K562 (cell line): Measurements from ENCODE around the gene MYCN. TPM values are rescaled to one million over a fixed set of nuclear protein-coding genes. Genes with fewer than 3 reads are reported as not detected.

Source experiments
- ATAC-seq: fragments of 200-7000 bp; cut with Tn5 transposase; 3 replicates; pipeline ENCODE4 v1.9.1; 2020; ENCODE audit warnings: moderate library complexity
- BruUV-seq: library from RNA; stranded (reverse); fragments of 400-500 nt; replicated peaks from 2 replicates; lab custom pipeline; 2021; lab: Mats Ljungman, UMichigan
- CTCF ChIA-PET: fragments of 300-600 bp; formaldehyde crosslinking; extraction: SDS; loops from one replicate; lab custom pipeline; 2021; ENCODE audit warnings: low intra/inter-chr PET ratio; lab: Yijun Ruan, JAX
- POLR2A ChIA-PET: fragments of 300-600, 350-650 bp; sonication (Branson Sonifier 250); formaldehyde crosslinking; extraction: SDS; loops from one replicate; lab custom pipeline; 2021; ENCODE audit warnings: antibody characterized with exemption, inconsistent platforms; lab: Yijun Ruan, JAX
- DNase-seq, 4 experiments: peaks; one replicate each; pipeline versions ENCODE4 v3.0.0 to v3.0.0-alpha.2; 2011 to 2018; ENCODE audit warnings: low spot score in 3 of 4, mixed read lengths in 3 of 4; ENCODE audit errors: extremely low read depth in 1 of 4
- FAIRE-seq: peaks from 2 replicates; lab custom pipeline; 2011; peaks lifted over from hg19 to GRCh38; lab: Jason Lieb, UNC
- H2AFZ ChIP-seq: 2 replicates; pipeline ENCODE4 v1.6.0; 2011; ENCODE audit warnings: low read depth, low read length, control low read depth, inconsistent platforms
- H3K27ac ChIP-seq: fragments of 200-600 bp; 3 replicates; pipeline ENCODE4 v1.8.0; 2011; ENCODE audit warnings: low read depth, mild to moderate bottlenecking, control low read depth, inconsistent platforms, low read length, moderate library complexity, mixed read lengths; ENCODE audit errors: extremely low read depth
- H3K27me3 ChIP-seq, 2 experiments: fragments of 300-600 bp in 1 of 2; 2 replicates in 1 of 2; 3 replicates in 1 of 2; pipeline versions ENCODE4 v1.6.0 to v1.8.0; 2011; ENCODE audit warnings: inconsistent platforms in 2 of 2, low read length in 2 of 2, mild to moderate bottlenecking in 1 of 2, mixed read lengths in 1 of 2, moderate library complexity in 1 of 2; ENCODE audit not compliant: control insufficient read depth in 2 of 2, insufficient read depth in 2 of 2
- H3K36me3 ChIP-seq: fragments of 300-600 bp; 3 replicates; pipeline ENCODE4 v1.8.0; 2011; ENCODE audit warnings: mild to moderate bottlenecking, low read length, inconsistent platforms; ENCODE audit not compliant: control insufficient read depth, insufficient read depth
- H3K4me1 ChIP-seq, 2 experiments: fragments of 200-600 bp in 1 of 2; replicated peaks in 1 of 2; 2 replicates in 1 of 2; 3 replicates in 1 of 2; pipeline versions ENCODE4 v1.5.1 to v1.8.0; 2011; ENCODE audit warnings: inconsistent platforms in 2 of 2, low read length in 2 of 2, mild to moderate bottlenecking in 1 of 2, mixed read lengths in 1 of 2, moderate library complexity in 1 of 2; ENCODE audit not compliant: control insufficient read depth in 2 of 2, insufficient read depth in 2 of 2
- H3K4me2 ChIP-seq: 2 replicates; pipeline ENCODE4 v1.6.1; 2011; ENCODE audit warnings: low read length, control low read depth, inconsistent platforms, mixed read lengths; ENCODE audit not compliant: insufficient read depth
- H3K4me3 ChIP-seq: fragments of 200-600 bp; sonication (generic), shearing (Covaris generic); 2 replicates; pipeline ENCODE4 v1.5.1; 2016; ENCODE audit warnings: control low read depth, inconsistent platforms
- H3K79me2 ChIP-seq: fragments of 200-600 bp; 3 replicates; pipeline ENCODE4 v1.8.0; 2011; ENCODE audit warnings: low read length, inconsistent platforms; ENCODE audit not compliant: control insufficient read depth, insufficient read depth
- H3K9ac ChIP-seq, 2 experiments: 2 replicates each; pipeline versions ENCODE4 v1.6.0 to v1.6.1; 2011; ENCODE audit warnings: low read depth in 2 of 2, low read length in 2 of 2, control low read depth in 1 of 2, inconsistent platforms in 1 of 2, mild to moderate bottlenecking in 1 of 2, mixed read lengths in 1 of 2; ENCODE audit not compliant: insufficient read depth in 1 of 2
- H3K9me1 ChIP-seq: one replicate; pipeline ENCODE4 v1.6.0; 2011; ENCODE audit warnings: inconsistent platforms, mild to moderate bottlenecking, low read length, moderate library complexity; ENCODE audit not compliant: control insufficient read depth, insufficient read depth
- H3K9me3 ChIP-seq: replicated peaks from 2 replicates; pipeline ENCODE4 v1.5.1; 2011; ENCODE audit warnings: low read depth, low read length, inconsistent platforms; ENCODE audit not compliant: control insufficient read depth, insufficient read depth
- H4K20me1 ChIP-seq: replicated peaks from 2 replicates; pipeline ENCODE4 v1.6.1; 2011; ENCODE audit warnings: low read length, inconsistent platforms, mixed read lengths; ENCODE audit not compliant: control insufficient read depth, insufficient read depth
- E2F6 ChIP-seq, 2 experiments: IDR thresholded peaks; 2 replicates each; pipeline ENCODE4 v1.6.1; 2011; ENCODE audit warnings: borderline replicate concordance in 1 of 2, control low read depth in 1 of 2, low read depth in 1 of 2, low read length in 1 of 2, mild to moderate bottlenecking in 1 of 2, mixed read lengths in 1 of 2, moderate library complexity in 1 of 2; ENCODE audit not compliant: insufficient read depth in 1 of 2, insufficient read length in 1 of 2, poor library complexity in 1 of 2, severe bottlenecking in 1 of 2; ENCODE audit errors: extremely low read depth in 1 of 2
- FOXJ2 ChIP-seq: fragments of 200-800 bp; sonication (Bioruptor generic); IDR thresholded peaks from 2 replicates; pipeline ENCODE4 v1.6.1; 2016; ENCODE audit warnings: missing genetic modification characterization, missing compliant biosample characterization
- HMGXB4 ChIP-seq: sonication (generic); formaldehyde crosslinking; IDR thresholded peaks from 2 replicates; pipeline ENCODE4 v1.8.1; 2023; ENCODE audit warnings: mild to moderate bottlenecking, missing genetic modification reagents
- NBN ChIP-seq: fragments of 450-650 bp; IDR thresholded peaks from 2 replicates; pipeline ENCODE4 v1.6.1; 2016; ENCODE audit warnings: low read depth, mild to moderate bottlenecking
- NR1H2 ChIP-seq: sonication (generic); formaldehyde crosslinking; IDR thresholded peaks from 2 replicates; pipeline ENCODE4 v1.4.0; 2020; ENCODE audit warnings: mild to moderate bottlenecking, missing genetic modification reagents
- TRIM25 ChIP-seq: fragments of 450-650 bp; IDR thresholded peaks from 2 replicates; pipeline ENCODE4 v1.7.0; 2016; ENCODE audit warnings: borderline replicate concordance
- TRIM28 ChIP-seq: fragments of 450-650 bp; IDR thresholded peaks from 2 replicates; pipeline ENCODE4 v1.6.1; 2017
- ZBTB7A ChIP-seq: IDR thresholded peaks from 2 replicates; pipeline ENCODE4 v1.6.1; 2011; ENCODE audit warnings: low read depth, mild to moderate bottlenecking, low read length, moderate library complexity, borderline replicate concordance; ENCODE audit not compliant: control insufficient read depth
- ZNF436 ChIP-seq: fragments of 250-450, 450-650 bp; sonication (Bioruptor Pico); formaldehyde crosslinking; IDR thresholded peaks from 2 replicates; pipeline ENCODE4 v1.7.0; 2020; ENCODE audit warnings: mild to moderate bottlenecking
- ZNF668 ChIP-seq: fragments of 250-450 bp; sonication (Bioruptor Pico); IDR thresholded peaks from 2 replicates; pipeline ENCODE4 v1.8.0; 2022; ENCODE audit warnings: mild to moderate bottlenecking, inconsistent platforms
- ZNF76 ChIP-seq: fragments of 250-450 bp; sonication (Bioruptor Pico); IDR thresholded peaks from 2 replicates; pipeline ENCODE4 v1.4.0; 2020; ENCODE audit warnings: mild to moderate bottlenecking, moderate library complexity, borderline replicate concordance
- WGBS: fragments of 100-300 bp; shearing (Covaris generic); methylation state at CpG from one replicate; pipeline ENCODE4 v1.1.6; 2016; ENCODE audit warnings: low coverage, mixed read lengths; ENCODE audit not compliant: insufficient coverage; ENCODE audit errors: missing lambda C conversion rate; 5-methylcytosine and 5-hydroxymethylcytosine counted together
- in situ Hi-C: fragments of 300-500 bp; cut with MboI; formaldehyde crosslinking; loops from 4 replicates; pipeline ENCODE4 v1.15.0; 2018; ENCODE audit warnings: inconsistent platforms, mixed read lengths
- intact Hi-C: fragments of 100-400 bp; cut with micrococcal nuclease; formaldehyde crosslinking; loops from 2 replicates; pipeline ENCODE4 v1.14.2; 2022
- polyA plus RNA-seq, 8 experiments: library from polyadenylated mRNA; depleted of rRNA in 4 of 8; stranded (reverse) in 5 of 8; unstranded in 3 of 8; fragments of >200 nt; fragmentation: Nextera tagmentation in 2 of 8; fragmentation: Illumina TruSeq in 1 of 8; extraction: Ambion mirVana in 2 of 8; extraction: Trizol in 1 of 8; gene quantifications; 2 replicates each; pipeline versions ENCODE4 v1.2.1 to v1.2.3, GENCODE V29; 2011 to 2014; ENCODE audit warnings: inconsistent platforms in 1 of 8, missing spikeins in 1 of 8
- total RNA-seq, 7 experiments: library from RNA; depleted of rRNA in 6 of 7; stranded (reverse); fragments of >200 nt in 6 of 7; fragmentation: Illumina TruSeq in 2 of 7; extraction: Trizol in 2 of 7; gene quantifications; 2 replicates each; pipeline versions ENCODE4 v1.2.1 to v1.2.3, GENCODE V29; 2011 to 2021; ENCODE audit warnings: low replicate concordance in 1 of 7

MYCN gene
- total and polyA plus RNA-seq, 9 of the 15 experiments (the other 6 are each of a cell fraction or from before 2014, with no cell fraction given), result not detected

GRCh38 chr2:15941871-15942710, 1.7 kb downstream of the MYCN start:
- Histone ChIP-seq H3K27me3 (peaks cover 14 to 53% of the 10 kb centered on the region in 2 experiments; a peak in 4 of 5 replicates), H3K9ac (no peak overlapping the region), H3K79me2 (no peaks in the 10 kb centered on the region), H3K9me1 (peaks cover 3% of the 10 kb centered on the region), H3K4me2 (no peak overlapping the region), H3K36me3 (no peaks in the 10 kb centered on the region), H3K4me3 (no peak overlapping the region), H2AFZ (no peak overlapping the region), H3K27ac (no peak overlapping the region), H4K20me1 (0 out of 2 replicates have a peak, but pooled peaks cover 4% of the 10 kb centered on the region), H3K4me1 (peaks cover 0 to 15% of the 10 kb centered on the region in 2 experiments; a peak in 2 of 5 replicates), H3K9me3 (no peaks in the 10 kb centered on the region)
- FAIRE-seq, result no peak
- CTCF ChIA-PET, result no interaction called here
- in situ Hi-C loops (loop anchor here (25.0 kb wide), 2 partner anchors 545 to 820 kb away; no protein-coding TSS in a partner anchor), intact Hi-C loops (loop anchor here (10.0 kb wide), 1 partner anchor 813 kb away; no protein-coding TSS in a partner anchor)
- POLR2A ChIA-PET, result no interaction called here
- TF ChIP-seq ZNF668 (CRISPR knock-in tag) (no peak), TRIM25 (no peak), ZNF436 (CRISPR knock-in tag) (no peak), FOXJ2 (tag) (no peak), TRIM28 (no peak), ZNF76 (no peak), ZBTB7A (no peak), E2F6 (IDR thresholded peaks at IDR 0.05; ENCODE audit: borderline replicate concordance in 1 of 2, extremely low read depth in 1 of 2, insufficient read depth in 1 of 2, insufficient read length in 1 of 2, low read depth in 1 of 2, low read length in 1 of 2, poor library complexity in 1 of 2, severe bottlenecking in 1 of 2) (no peak), NR1H2 (no peak), HMGXB4 (CRISPR knock-in tag) (no peak), NBN (no peak)
- BruUV-seq, result no TSS peak
- DNase-seq, result no peak
- 31% methylated on average over 54 of the region's 98 CpGs for WGBS
- ATAC-seq, result no peak
